ENCODE measurements around the gene SLX4. TPM values are rescaled to one million over a fixed set of nuclear protein-coding genes. Genes with fewer than 3 reads are reported as not detected.

The SLX4 gene
- total RNA-seq, 2 experiments from 2014 or later, result 9.8 to 10.1 TPM

GRCh38 chr16:3599922-3600321, 11.5 kb downstream of the SLX4 start:
- no peak overlapping the region for H3K27ac Mint-ChIP-seq
- H3K36me3 Mint-ChIP-seq (ENCODE audit: low read depth), result peaks cover 23% of the 10 kb centered on the region
- H3K9me3 Mint-ChIP-seq, result no peaks in the 10 kb centered on the region
- TF ChIP-seq CTCF (IDR thresholded peaks at IDR 0.05), result no peak
- intact Hi-C loops (cut with micrococcal nuclease), result no loop called here
- ChIA-PET POLR2A (interaction anchor here (1.1 kb wide), 1 partner anchor 11 kb away, joined by 3 read pairs; no protein-coding TSS in a partner anchor), CTCF (no interaction called here)
- H3K27me3 Mint-ChIP-seq, result no peaks in the 10 kb centered on the region
- DNase-seq (no peak), ATAC-seq (no peak)
- no peaks in the 10 kb centered on the region for H3K4me1 Mint-ChIP-seq (ENCODE audit: low read depth)
- H3K4me3 Mint-ChIP-seq, result no peak overlapping the region

GRCh38 chr16:3599121-3599520, 12.3 kb downstream of the SLX4 start:
- CTCF ChIA-PET, result no interaction called here

GRCh38 chr16:3598236-3598635, 13.2 kb downstream of the SLX4 start:
- POLR2A ChIA-PET, result interaction anchor here (0.6 kb wide), 1 partner anchor 234 kb away, joined by 3 read pairs; no protein-coding TSS in a partner anchor
- CTCF ChIA-PET, result no interaction called here
- no peak for TF ChIP-seq CTCF (IDR thresholded peaks at IDR 0.05)
- no peaks in the 10 kb centered on the region for H3K4me1 Mint-ChIP-seq (ENCODE audit: low read depth)
- intact Hi-C loops (cut with micrococcal nuclease), result no loop called here
- DNase-seq, result no peak
- H3K4me3 Mint-ChIP-seq, result no peak overlapping the region
- H3K27ac Mint-ChIP-seq, result no peak overlapping the region
- ATAC-seq, result no peak
- no peaks in the 10 kb centered on the region for H3K27me3 Mint-ChIP-seq
- no peaks in the 10 kb centered on the region for H3K9me3 Mint-ChIP-seq
- H3K36me3 Mint-ChIP-seq (ENCODE audit: low read depth), result peaks cover 20% of the 10 kb centered on the region

More at GRCh38 chr16:3599121-3599520, 12.3 kb downstream of the SLX4 start:
- no peak for ATAC-seq
- no peaks in the 10 kb centered on the region for H3K4me1 Mint-ChIP-seq (ENCODE audit: low read depth)
- H3K27me3 Mint-ChIP-seq, result no peaks in the 10 kb centered on the region
- no peak overlapping the region for H3K27ac Mint-ChIP-seq
- peaks cover 23% of the 10 kb centered on the region for H3K36me3 Mint-ChIP-seq (ENCODE audit: low read depth)
- DNase-seq, result no peak
- no peak overlapping the region for H3K4me3 Mint-ChIP-seq
- no peak for TF ChIP-seq CTCF (IDR thresholded peaks at IDR 0.05)
- H3K9me3 Mint-ChIP-seq, result no peaks in the 10 kb centered on the region
- POLR2A ChIA-PET, result interaction anchor here (1.1 kb wide), 1 partner anchor 11 kb away, joined by 3 read pairs; no protein-coding TSS in a partner anchor
- intact Hi-C loops (cut with micrococcal nuclease), result no loop called here

GRCh38 chr16:3597676-3598075, 13.7 kb downstream of the SLX4 start:
- Mint-ChIP-seq H3K4me1 (ENCODE audit: low read depth) (no peaks in the 10 kb centered on the region), H3K4me3 (no peak overlapping the region), H3K9me3 (no peaks in the 10 kb centered on the region), H3K27me3 (no peaks in the 10 kb centered on the region), H3K36me3 (ENCODE audit: low read depth) (peaks cover 20% of the 10 kb centered on the region), H3K27ac (no peak overlapping the region)
- ATAC-seq (no peak), DNase-seq (no peak)
- CTCF ChIA-PET, result no interaction called here
- POLR2A ChIA-PET, result no interaction called here
- intact Hi-C loops (cut with micrococcal nuclease), result no loop called here
- no peak for TF ChIP-seq CTCF (IDR thresholded peaks at IDR 0.05)

GRCh38 chr16:3597226-3597625, 14.2 kb downstream of the SLX4 start:
- ChIA-PET CTCF (no interaction called here), POLR2A (no interaction called here)
- no peak for TF ChIP-seq CTCF (IDR thresholded peaks at IDR 0.05)
- Mint-ChIP-seq H3K9me3 (no peaks in the 10 kb centered on the region), H3K27ac (no peak overlapping the region), H3K36me3 (ENCODE audit: low read depth) (peaks cover 20% of the 10 kb centered on the region), H3K4me3 (no peak overlapping the region), H3K27me3 (no peaks in the 10 kb centered on the region), H3K4me1 (ENCODE audit: low read depth) (no peaks in the 10 kb centered on the region)
- DNase-seq, result no peak
- intact Hi-C loops (cut with micrococcal nuclease), result no loop called here
- no peak for ATAC-seq

Measured in activated CD8-positive, alpha-beta T cell treated with anti-CD3 and anti-CD28 coated beads for 36 hours (primary cell).